NCI-H1417 treated with DMSO at 0.1 percent for 48 hours (cell line): ENCODE data around the gene SCARB1.

Experiments
- DNase-seq: peaks from one replicate; lab custom pipeline; 2025; lab: John Stamatoyannopoulos, UW

SCARB1 gene

DNA sequence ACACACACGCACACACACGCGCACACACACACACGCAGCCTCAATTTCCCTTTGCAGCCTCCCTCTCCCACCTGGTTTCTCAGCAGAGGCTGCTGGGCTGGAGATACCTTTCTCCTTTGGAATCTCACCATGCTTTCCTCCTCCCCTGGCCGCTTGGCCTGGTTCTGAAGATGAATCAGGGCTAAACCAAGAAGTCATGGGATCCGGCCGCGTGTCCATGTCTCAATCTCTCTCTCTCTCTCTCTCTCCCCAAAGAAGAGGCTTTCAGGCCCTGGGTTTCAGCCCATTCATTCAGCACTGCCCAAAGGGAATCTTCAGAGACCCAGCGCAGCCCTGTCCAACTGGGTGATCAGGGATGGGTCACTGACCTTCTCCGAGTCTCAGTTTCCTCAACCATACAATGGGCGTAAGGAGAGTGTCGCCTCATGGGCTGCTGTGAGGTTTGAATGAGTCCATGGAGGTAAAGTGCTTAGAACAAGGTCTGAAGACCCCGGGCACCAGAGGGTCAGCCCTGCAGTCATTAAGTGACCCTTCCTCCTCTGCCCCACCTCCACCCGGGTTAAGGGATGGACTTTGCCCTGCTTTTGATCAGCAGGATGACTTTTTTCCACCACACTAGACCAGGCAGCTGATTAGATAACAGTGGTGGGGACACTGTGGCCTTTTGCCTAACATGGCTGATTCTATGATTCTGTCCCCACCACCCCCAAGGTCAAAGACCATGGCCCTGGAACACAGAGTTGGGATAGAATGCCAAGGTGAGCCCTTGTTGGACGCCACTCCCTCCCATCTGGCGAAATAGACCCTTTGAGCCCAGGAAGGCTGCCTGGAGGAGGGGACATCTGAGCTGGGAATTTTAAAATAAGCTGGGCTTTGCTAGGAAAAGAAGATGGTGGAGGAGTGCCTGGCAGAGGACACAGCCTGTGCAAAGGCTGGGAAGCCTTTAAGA is 42.1 kb downstream of the SCARB1 start:
- DNase-seq = no peak

DNA sequence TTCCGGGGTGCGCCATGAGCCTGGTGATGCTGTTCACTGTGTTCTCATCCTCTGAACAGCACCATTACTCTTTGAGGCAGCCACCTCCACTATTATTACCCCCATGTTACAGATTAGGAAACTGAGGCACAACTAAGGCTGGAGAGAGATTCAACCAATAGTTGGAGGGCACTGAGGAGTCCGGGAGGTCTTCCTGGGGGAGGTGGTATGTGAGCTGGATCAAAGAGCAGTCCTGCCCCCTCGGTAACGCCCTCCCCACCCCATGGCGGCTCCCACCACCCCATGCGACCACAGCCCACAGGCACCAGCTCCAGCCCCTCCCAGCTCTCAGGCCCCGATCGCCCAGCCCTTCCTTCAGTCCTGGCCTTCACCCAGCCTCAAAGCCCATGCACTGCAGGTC is 43.5 kb downstream of the SCARB1 start:
- DNase-seq = no peak

DNA sequence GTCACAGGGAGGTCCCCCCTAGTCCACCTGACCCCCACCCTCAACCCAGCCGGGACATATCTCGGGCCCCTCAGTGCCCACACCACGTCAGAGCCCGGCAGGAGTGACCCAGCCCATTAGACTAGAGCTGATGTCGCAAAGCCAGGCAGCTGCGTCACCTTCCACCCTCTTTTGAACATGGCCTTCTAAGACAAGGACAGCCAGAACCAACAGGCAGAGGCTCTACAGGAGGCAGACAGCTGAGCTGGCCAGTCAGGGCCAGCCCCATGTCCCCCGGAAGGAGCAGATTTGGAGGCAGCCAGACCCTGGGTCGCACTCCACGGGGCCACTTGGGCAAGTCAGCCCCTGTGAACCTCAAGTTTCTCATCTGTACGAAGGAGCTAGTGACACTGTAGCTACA is 44.1 kb downstream of the SCARB1 start:
- no peak for DNase-seq

DNA sequence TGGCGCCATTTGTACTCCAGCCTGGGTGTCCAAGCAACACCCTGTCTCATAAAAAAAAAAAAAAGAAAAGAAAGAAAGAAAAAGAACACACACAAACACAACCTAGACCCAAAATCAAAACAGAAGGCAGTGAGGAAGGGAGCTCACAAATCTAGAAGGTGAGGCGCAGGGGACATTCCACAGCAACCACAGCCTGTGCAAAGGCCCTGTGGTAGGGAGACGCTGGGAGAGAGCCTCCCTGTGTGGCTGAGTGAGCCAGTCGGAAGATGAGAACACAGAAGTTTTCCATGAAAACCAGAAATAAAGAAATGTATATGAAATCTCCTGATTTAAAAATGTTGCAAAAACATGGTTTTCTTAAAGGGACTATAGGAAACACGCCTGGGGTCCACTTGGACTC is 44.6 kb downstream of the SCARB1 start:
- no peak for DNase-seq

DNA sequence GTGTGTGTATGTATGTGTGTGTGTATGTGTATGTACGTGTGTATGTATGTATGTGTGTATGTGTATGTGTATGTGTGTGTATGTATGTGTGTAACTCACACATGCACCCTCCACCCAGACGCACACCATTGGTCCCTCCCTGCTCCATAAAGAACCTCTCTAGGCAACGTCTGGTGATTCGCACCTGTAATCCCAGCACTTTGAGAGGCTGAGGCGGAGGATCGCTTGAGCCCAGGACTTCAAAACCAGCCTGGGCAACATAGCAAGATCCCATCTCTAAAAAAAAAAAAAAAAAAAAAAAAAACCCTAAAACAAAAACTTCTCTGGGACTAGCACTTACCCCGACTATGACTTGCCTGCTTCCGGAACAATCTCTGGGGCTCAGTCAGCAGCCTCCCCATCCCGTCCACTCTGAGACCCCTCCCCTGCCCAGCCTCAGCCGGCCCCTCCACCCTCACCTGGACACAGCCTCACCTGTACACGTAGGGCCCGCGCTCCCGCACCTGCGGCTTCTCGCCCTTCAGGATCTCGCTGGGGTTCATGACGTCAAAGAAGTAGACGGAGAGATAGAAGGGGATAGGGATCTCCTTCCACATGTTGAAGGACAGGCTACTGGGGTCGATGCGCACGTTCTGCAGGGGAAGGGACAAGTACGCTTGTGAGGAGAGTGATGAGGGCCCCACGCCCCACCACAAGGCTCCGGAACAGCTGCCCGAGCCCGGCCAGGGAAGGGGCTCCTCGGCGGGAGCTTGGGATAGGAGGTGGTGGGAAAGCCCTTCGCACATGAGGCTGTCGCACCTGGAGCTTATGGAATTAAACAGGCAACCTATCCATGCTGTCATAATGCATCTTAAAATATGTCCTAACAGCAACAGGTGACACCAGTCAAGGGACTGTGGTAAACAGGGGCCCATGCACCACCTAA is 46.3 kb downstream of the SCARB1 start:
- no peak for DNase-seq

DNA sequence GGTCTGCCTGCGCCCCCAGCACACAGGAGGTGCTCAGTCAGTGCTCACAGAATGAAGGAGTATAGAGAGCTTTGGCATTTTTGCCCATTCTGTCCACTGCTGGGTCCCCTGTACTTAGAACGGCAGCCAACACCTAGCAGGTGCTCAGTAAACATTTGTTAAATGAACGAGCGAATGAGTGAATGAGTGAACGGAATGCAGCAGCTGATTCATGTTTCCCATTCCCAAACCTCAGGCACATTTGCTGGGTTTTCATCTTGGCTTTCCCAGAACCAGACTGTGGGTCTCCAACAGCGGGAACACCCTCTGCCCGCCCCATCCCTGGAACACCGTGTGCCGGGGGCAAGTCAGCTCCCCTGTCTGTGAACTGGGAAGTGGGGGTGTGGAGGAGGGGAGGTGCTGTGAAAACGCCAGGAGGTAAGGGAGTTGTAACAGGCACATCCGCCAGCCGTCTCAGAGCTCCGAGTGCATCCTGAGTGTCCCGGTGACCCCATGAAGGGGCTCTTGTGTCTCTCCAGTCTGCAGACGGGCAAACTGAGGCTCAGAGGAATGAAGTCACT is 47.3 kb downstream of the SCARB1 start:
- no peak for DNase-seq

DNA sequence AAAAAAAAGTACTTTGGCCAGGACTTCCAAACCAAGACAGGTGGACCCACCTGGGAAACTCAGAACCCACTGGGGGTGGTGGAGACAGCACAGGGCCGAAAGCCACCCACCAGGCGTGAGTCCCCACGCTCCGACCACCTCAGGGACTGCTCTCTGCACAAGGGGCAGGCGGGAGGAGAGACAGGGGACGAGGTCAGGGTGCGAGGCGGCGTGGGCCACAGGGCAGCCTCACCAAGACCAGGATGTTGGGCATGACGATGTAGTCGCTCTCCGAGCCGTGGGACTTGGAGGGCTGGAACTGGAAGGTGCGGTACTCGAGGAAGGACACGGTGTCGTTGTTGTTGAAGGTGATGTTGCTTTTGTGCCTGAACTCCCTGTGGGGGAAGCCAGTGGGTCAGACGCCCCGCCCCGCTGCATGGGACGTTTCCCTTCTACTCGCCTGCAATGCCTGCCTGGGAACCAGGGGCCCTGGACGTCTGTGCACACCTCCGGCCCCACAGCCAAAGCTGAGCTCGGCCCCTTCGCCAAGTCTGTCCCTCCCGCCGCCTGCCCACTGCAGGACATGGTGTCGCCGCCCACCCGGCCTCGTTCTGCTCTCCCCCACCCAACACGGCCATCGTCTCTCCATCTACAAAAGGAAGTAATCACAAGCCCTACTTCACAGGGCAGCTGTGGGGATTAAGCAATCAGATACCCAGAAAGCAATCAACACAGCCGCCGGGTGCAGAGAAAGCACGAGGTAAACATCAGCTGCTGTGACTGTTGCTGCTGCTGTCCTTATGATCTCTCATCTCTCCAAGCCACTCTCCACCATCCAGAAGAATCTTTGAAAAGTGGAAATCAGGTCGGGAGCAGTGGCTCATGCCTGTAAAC is 48.7 kb downstream of the SCARB1 start:
- peak; percentile 27 for DNase-seq

DNA sequence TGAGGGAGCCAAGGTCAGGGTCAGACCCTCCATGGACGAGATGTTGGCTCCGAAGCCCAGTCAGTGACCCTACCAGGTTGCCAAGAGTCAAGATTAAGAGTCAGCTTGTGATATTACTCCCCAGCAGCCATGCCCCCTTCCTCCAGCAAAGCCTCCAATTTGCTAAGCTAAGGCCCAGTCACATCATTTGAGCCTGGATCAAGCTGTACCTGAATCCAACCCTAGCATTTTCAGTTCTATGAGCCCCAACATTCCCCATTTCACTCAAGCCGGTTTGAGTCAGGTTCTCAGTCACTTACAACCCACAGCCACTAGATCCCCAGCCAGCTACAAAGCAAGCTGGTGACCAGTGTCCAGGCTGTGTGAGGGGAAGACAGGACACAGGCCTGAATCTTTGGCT is 49.9 kb downstream of the SCARB1 start:
- DNase-seq = no peak

DNA sequence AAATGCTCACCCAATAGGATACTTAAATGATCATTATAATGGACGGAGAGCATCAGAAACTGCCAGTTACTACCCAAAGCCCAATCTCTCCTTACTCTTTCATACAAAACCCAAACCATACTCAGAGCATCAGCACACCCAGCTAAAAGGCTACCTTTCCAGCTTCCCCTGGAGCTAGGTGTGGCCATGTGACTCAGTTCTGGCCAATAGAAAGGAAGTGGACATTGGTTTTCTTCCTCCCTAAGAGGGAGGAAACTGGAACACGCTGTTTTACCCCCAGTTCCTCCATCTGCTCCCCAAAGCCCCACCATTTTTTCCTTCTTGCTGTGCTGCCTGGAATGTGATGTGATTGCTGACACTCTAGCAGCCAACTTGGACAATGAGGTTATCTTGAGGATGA is 50.7 kb downstream of the SCARB1 start:
- no peak for DNase-seq

DNA sequence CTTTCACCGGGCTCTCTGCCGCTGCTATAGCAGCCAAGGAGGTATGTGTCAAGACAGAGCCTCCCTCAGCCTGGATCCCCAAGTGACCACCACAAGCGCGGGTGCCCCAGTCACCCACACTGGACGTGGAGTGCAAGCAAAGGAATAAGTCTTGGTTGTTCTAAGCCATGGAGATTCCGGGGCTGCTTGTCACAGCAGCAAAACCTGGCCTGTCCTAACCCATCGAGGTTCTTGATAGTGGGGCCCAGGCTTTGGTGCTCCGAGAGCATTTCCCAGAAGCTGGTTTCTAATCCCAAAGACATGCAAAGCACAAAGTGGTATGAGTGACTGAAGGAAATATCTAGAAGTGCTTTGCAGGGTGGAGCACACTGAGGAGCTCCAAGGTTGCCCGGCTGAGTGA is 51.3 kb downstream of the SCARB1 start:
- no peak for DNase-seq

DNA sequence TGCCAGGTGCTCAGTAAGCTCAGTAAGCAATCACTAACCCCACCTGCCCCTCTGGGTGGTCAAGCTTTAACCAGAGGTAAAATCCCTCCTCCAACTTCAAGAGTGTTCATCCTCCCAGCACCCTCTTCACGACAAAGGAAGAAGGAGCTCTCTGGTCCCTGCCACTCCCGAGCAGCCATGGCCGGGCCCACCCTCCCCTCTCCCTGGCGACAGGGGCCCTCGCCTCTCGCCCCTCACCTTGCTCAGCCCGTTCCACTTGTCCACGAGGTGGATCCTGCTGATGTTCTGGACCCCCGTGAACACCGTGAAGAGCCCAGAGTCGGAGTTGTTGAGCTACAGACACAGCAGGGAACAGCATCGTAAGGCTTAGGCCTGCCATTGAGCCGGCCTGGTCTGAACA is 52.0 kb downstream of the SCARB1 start:
- DNase-seq = no peak

DNA sequence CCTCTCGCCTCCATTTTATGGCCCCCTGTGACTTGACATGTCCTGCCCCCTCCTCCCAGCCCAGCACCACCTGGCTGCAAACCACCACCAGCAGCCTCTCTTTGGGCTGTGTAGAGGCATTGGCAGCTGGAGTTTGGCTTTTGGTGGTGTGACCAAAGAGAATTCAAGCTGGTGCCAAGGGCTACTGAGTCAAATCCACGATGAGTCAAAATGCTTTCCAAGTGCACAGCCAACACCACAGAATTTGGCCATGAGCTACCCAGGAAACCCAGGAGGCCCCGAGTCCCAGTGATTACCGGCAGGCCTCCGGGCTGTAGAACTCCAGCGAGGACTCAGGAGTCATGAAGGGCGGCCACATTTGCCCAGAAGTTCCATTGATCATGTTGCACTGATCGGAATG is 53.8 kb downstream of the SCARB1 start:
- DNase-seq = no peak

DNA sequence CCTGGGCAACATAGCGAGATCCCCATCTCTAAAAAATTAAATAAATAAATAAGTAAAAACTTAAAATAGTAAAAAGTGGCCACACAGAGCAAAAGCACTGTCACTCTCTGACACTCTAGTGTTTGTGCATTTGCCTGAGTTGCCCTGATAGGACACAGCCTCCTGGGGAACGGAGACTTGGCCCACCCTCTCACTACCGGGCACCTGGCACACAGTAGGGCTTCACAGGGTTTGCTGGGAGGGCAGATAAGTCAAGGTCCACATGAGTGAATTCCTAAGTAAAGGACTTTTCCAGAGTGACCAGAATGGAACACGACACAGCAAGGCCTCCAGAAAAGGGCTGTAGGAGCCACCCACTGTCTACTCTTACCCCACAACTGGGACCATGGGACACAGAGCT is 54.3 kb downstream of the SCARB1 start:
- DNase-seq = no peak

DNA sequence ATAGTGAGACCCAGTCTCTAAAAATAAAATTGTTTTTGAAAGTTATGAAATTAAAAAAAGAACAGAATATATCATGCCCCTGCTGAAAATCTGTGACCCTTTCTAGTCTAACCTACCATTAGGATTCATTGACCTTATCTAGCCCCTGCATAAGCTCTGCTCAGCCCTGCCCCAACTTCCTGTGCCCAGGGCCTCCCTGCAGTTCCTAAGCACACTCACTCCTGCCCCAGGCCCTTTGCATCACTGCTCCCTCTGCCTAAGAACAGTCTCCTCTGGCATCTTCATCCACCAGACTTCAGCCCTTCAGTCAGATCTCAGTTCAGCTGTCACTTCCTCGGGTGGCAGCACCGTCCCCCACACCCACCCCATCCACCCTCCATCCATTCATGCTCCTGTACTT is 55.4 kb downstream of the SCARB1 start:
- no peak for DNase-seq

DNA sequence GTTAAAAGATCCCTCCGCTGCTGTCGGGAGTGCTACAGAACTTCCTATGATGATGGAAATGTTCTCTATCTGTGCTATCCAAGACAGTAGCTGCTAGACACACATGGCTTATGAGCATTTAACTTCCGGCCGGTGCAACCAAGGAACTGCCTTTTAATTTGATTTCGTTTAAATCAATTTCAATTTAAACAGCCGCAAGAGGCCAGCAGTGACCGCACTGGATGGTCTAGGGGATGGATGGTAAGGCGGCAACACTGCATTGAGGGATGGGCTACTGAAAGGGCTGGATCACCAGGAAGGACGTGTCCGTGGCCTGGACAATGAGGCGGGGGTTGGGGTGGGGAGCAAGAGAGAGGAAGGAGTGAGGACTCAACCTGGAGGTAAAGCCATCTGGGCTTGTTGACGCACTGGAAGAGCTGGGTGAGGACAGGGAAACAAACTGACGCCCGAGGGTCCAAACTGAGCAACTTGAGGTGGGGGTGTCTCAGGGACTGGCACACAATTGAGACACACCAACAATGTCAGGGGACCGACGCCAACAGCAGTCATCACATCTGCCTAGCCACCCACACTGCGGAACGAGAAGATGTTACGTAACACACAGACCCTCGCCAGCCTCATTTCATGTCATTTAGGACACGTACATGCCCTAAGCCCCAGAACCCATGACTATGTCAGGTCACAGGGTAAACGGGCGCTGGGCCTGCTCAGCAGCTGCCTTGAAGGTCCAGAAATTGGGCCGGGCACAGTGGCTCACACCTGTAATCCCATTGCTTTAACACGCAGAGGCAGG is 57.6 kb downstream of the SCARB1 start:
- DNase-seq = no peak

DNA sequence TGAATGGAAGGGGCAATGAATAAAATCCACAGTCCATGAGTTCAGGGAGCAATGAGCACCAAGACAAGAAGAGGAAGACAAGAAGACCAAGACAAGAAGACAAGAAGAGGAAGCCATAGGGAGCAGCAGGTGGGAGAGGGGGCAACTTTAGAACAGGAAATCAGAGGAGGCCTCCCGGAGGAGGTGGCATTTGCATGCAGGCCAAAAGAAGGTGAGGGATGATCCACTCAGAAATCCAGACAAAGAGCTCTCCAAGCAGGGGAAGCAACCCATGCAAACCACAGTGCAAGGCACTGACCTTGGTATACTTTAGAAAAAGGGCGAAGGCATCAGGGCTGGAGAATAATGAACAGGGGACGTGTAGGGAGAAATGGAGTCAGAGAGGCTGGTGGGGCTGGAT is 58.6 kb downstream of the SCARB1 start:
- DNase-seq = no peak

DNA sequence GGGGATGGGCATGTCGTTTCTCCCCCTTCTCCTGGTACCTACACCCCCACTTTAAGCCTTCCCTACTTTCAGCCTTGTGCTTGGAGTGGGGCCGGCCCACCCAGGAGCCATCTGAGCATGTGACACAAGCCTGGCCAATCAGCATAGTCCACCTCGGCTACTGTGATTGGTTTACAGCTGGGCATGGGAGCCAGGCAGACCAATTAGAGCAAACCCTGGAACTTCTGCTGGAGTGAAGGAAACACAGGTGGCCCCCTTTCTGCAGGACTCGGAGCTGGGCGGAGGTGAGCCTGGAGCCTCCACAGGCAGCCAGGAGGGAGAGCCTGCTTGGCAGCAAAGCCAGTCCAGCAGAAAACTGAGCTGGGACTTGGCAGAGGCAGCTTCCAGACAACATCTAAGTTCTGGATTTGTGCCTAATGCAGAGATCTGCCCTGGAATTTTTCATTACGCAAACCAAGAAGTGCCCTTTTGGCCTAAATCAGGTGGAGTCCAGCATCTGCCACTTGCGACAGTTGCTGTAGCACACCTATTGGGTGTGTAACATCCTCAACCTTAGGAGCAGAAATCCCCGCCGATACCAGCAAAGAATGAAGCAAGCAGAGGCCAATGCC is 59.5 kb downstream of the SCARB1 start:
- no peak for DNase-seq

DNA sequence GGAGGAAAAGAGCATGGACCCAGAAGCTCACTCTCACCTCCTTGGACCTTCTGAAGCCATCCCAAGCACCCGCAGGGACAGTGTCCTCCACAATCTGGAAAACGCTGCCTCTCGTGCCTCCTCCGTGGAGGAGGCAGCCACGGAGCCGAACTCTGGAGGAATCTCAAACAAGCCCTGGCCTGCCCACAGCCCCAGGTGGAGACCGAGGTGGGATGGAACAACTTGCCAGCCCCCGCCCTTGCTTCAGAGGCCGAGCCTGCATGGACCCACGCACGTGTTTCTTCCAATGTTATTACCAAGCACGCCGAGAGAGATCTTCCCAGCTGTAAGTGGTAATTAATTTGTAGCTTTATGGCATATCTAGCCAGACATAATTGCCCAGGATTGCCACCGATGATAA is 61.3 kb downstream of the SCARB1 start:
- no peak for DNase-seq

DNA sequence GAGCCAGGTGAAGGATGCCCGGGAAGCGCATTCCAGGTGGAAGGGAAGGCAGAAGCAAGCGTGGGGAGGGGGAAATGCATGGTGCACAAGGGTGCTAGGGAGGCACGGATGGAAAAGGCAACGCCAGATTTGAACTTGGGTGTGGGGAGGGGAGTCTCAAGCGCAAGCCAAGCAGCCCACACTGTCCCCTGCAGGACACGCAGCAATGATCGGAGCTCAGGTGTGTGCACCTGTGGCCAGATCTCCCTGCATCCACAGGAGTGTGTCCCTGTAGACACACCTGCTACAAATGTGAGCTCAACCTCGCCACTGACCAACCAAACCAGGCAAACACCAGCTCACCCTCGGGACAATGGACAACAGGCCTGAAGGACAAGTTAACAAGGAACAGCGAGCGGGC is 63.2 kb downstream of the SCARB1 start:
- no peak for DNase-seq

DNA sequence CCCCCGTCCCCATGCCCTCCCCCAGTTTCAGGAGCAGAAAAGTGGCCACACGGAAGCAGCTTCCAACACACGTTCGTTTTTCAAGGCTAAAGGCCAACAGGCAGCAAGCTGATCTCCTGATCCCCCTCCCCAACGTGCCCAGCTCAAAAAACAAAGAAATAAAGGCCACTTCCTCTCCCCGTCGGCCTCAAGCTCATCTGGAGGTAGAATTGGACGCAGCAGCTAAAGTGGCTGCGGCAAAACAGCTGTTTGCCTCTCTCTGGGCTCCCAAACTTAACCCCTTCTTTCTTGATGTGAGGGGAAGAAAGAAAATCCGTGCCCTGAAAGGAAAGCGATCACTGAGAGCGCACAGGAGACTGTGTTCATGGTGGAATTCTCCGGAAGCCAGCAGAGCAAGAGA is 66.3 kb downstream of the SCARB1 start:
- no peak for DNase-seq
